KOPT-K1 (cell line): ENCODE measurements around the gene AP1G2.
"Not testable (repeated sequence)": the region's sequence is repeated elsewhere in the genome, so short reads cannot be mapped to it uniquely, and the experiment has no call there.

ENCODE experiments used
- H3K27ac ChIP-seq: fragments of 200-600 bp; sonication (generic); 2 replicates; pipeline ENCODE4 v1.5.1; 2016; ENCODE audit warnings: antibody characterized with exemption, mild to moderate bottlenecking, low read depth, low read length; ENCODE audit not compliant: poor library complexity, severe bottlenecking
- H3K36me3 ChIP-seq: fragments of 200-600 bp; sonication (generic); 2 replicates; pipeline ENCODE4 v1.5.1; 2017; ENCODE audit warnings: antibody characterized with exemption, mild to moderate bottlenecking, low read length, moderate library complexity; ENCODE audit not compliant: insufficient read depth
- H3K9me3 ChIP-seq: fragments of 200-600 bp; sonication (generic); 2 replicates; pipeline ENCODE4 v1.5.1; 2017; ENCODE audit warnings: antibody characterized with exemption, low read length, mild to moderate bottlenecking; ENCODE audit not compliant: insufficient read depth, poor library complexity, severe bottlenecking

Gene AP1G2, protein sequence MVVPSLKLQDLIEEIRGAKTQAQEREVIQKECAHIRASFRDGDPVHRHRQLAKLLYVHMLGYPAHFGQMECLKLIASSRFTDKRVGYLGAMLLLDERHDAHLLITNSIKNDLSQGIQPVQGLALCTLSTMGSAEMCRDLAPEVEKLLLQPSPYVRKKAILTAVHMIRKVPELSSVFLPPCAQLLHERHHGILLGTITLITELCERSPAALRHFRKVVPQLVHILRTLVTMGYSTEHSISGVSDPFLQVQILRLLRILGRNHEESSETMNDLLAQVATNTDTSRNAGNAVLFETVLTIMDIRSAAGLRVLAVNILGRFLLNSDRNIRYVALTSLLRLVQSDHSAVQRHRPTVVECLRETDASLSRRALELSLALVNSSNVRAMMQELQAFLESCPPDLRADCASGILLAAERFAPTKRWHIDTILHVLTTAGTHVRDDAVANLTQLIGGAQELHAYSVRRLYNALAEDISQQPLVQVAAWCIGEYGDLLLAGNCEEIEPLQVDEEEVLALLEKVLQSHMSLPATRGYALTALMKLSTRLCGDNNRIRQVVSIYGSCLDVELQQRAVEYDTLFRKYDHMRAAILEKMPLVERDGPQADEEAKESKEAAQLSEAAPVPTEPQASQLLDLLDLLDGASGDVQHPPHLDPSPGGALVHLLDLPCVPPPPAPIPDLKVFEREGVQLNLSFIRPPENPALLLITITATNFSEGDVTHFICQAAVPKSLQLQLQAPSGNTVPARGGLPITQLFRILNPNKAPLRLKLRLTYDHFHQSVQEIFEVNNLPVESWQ

DNA sequence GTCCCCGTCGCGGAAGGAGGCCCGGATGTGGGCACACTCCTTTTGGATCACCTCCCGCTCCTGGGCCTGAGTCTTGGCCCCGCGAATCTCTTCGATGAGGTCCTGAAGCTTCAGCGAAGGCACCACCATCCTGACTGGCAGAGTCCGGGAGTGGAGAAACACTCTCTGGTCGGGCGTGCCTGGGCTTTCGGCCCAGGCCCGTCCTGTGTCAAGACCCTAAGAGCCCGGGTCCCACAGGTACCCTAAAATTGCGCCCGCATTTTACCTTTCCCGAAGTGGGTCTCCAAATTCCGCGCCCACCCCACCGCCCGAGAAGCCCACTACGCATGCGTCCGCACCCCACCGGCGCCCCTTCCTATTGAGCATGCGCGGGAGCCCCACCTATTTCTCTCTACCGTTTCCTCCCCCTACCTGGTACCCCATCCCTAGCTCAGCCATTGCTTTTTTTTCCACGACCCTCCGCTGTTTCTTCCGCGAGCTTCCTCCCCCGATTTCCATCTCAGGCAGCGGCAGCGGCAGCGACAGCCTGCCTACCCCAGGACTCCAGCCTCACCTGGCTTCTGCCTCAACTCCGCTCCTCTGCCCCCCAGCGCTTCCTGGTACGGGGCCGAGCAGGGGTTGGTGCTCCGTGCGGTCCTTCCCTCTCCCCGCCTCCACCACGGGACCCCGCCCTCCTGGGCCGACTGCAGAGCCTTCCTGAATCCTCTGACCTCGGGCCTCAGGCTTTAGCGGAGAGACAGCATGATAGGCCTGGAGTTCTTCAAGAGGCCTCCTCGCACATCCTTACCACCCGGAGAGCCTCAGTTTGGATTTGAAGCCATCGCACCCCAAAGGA, at the start of gene AP1G2:
Gene AP1G2, minus strand, starts transcription at position 606 of the 835 bp plus-strand sequence. Its CDS starts 477 bp downstream, at position 129.
- Histone ChIP-seq H3K27ac (peak within 1 kb of the TSS; percentile 70), H3K36me3 (peaks cover 41% of the 10 kb centered on the region), H3K9me3 (no peaks in the 10 kb centered on the region)

DNA sequence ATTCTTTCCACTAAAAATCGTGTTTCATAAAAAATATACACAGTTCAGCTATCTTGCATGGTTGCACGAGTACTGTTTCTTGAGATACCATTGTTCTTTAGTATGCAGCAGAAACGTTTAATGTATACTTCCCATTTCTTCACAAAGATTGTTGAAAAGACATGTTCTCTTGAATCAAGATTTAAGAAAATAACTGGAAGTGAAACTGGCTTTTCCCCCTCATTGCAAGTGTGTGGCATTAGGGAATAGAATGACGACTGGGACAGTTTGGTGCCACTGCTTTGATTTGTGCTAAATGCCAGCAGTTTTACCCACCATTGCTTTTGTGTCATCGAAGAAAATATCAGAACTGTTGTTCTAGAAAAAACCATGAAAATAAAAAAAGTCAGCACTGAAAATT, 48.3 kb upstream of the AP1G2 start:
- H3K27ac ChIP-seq = no peak overlapping the region
- no peaks in the 10 kb centered on the region for H3K9me3 ChIP-seq
- no peaks in the 10 kb centered on the region for H3K36me3 ChIP-seq

DNA sequence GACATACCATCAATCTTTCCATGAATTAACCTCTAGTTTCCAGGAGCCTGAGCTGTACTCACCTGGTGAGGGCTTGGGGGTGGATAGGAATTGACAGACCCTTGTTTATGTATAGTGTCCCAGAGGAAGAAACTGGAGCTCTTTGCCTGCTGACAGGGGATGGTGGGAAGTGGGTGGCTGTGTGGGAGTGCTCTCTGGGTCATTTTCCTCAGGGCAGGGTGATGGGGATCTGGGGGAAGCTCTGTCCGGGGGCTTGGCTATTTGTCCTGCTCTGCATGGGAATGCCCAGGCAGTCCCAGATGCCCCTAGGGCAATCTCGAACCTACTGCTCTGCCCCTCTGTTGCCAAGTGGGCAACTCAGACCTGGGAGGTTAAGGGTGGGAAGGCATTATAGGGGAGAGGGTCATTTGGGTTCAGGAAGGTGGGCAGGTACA, 46.8 kb upstream of the AP1G2 start:
- Histone ChIP-seq H3K9me3 (peaks cover 8% of the 10 kb centered on the region), H3K36me3 (no peaks in the 10 kb centered on the region), H3K27ac (no peak overlapping the region)

DNA sequence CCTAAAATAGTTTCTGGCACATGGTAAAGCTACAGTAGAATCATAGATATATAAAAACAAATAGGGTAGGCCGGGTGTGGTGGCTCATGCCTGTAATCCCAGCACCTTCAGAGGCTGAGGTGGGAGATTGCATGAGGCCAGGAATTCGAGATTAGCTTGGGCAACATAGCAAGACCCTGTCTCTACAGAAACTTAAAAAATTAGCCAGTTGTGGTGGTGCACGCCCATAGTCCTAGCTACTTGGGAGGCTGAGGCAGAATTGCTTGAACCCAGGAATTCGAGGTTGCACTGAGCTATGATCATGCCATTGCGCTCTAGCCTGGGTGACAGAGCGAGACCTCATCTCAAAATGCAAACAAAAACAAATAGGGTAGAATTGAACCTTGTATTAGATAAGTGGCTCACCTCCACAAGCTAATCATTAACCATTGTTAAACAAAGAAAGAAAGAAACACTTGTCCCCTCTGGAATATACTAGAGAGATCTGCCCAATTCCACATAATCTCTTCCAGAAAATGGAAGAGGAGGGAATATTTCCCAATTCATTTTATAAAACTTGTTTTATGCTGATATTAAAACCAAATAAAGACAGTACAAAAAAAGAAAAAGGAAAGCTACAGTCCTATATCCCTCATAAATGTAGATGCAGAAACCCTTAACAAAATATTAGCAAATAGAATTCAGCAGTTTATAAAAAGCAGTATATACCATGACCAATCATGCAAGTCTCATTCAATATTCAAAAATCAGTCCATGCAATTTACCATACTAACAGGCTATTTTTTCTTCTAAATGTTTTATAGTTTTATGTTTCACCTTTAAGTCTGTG, 45.9 kb upstream of the AP1G2 start:
- Histone ChIP-seq H3K36me3 (no peaks in the 10 kb centered on the region), H3K9me3 (peaks cover 15% of the 10 kb centered on the region), H3K27ac (no peak overlapping the region)

DNA sequence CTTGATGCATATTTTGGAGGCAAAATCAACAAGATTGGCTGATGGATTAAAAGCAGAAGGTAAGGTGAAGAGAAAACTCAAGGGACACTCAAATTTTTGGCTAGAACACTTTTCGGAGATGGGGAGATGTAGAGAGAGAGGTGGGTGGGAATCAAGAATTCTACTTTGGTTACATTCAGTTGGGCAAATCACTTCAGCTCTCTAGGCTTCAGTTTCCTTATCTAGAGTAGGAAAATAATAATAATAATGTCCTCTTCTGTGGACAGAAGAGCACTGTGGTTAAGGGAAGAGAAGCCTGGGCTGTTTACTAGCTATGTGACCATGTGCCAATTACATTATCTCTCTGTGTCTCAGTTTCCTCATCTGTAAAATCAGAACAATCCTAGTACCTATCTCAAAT, 45.2 kb upstream of the AP1G2 start:
- no peak overlapping the region for H3K27ac ChIP-seq
- no peaks in the 10 kb centered on the region for H3K36me3 ChIP-seq
- peaks cover 15% of the 10 kb centered on the region for H3K9me3 ChIP-seq

DNA sequence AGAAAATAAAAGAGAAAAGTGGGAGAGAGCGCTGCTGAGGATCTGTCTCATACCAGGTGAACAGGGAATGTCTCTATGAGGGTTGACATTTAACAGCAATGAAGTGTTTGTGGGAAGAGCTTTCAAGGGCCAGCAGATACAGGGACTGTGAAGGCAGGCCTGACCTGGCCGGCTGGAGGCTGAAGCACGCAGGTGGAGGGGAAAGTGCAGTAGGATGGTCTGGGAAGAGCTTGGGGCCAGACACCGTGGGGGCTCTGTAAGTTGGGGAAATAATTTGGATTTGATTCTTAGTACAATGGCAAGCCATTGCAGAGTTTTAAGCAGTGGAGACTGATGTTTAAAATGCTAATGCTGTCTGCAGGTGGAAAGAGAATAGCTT, 44.8 kb upstream of the AP1G2 start:
- Histone ChIP-seq H3K36me3 (no peaks in the 10 kb centered on the region), H3K27ac (no peak overlapping the region), H3K9me3 (peaks cover 15% of the 10 kb centered on the region)

DNA sequence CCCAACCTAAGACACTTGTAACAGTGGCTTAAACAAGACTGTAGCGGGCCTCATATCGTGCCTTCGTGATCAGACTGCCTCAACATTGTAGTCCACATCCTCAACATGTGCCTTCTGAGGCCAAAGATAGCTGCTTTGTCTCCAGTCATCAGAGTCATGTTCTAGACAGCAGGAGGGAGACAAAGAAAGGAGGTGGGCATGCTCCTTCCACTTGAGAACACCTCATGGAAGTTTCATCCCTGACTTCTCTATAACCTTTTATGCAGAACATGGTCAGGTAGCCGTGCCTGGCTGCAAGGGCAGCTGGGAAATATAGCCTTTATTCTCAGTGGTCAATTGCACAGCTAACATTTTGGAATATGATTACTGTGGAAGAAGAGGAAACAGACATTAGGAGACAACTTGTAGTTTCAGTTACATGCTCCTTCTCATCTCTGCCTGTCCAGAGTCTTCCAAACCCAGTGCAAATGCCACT, 43.3 kb upstream of the AP1G2 start:
- peak overlapping the region; percentile 65 for H3K27ac ChIP-seq
- no peaks in the 10 kb centered on the region for H3K36me3 ChIP-seq
- peaks cover 15% of the 10 kb centered on the region for H3K9me3 ChIP-seq

DNA sequence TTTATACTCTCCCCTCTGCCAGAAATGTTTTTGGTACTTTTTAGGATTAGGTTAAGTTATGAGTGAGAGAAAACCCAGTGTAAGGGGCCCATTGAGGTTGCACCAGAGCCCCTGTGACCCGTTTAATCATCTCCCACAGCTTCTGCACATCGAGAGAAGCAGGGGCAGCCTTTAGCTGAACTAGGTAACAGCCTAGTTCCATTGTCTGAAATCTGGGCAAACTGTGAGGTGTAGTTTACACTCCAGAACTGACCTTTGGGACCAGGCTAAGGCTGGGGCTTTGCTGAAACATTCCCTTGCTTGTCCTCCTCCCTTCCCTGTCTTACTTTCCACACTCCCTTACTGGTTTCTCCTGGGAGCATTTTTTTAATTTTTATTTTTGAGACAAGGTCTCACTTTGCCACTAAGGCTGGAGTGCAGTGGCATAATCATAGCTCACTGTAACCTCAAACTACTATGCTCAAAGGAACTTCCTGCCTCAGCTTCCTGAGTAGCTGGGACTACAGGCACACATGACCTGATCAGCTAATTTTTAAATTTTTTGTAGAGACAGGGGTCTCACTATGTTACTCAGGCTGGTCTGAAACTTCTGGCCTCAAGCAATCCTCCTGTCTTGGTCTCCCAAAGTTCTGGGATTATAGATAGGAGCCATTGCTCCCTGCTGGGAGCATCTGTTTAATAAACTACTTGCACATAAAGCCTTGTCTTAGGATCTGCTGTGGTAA, 42.7 kb upstream of the AP1G2 start:
- no peaks in the 10 kb centered on the region for H3K36me3 ChIP-seq
- peak overlapping the region; percentile 65 for H3K27ac ChIP-seq
- H3K9me3 ChIP-seq = peaks cover 15% of the 10 kb centered on the region

DNA sequence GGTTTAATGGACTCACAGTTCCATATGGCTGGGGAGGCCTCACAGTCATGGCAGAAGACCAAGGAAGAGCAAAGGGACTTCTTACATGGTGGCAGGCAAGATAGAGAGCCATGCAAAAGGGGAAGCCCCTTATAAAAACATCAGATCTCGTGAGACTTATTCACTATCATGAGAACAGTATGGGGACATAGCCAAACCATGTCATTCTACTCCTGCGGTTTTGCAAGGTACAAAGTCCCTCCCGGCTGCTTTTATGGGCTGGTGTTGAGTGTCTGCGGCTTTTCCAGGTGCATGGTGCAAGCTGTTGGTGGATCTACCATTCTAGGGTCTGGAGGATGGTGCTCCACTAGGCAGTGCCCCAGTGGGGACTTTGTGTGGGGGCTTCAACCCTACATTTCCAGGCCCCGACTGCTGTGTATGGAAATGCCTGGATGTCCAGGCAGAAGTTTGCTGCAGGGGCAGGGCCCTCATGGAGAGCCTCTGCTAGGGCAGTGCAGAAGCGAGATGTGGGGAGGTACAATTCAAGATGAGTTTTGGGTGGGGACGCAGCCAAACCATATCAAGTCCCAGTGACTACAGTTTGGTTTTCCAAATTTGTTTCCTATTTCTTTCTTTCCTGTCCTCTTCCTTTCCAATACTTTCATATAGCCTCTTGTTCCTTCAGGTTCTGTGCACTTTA, 42.0 kb upstream of the AP1G2 start:
- H3K36me3 ChIP-seq = not testable (repeated sequence)
- Histone ChIP-seq H3K27ac (peak overlapping the region; percentile 65), H3K9me3 (peaks cover 15% of the 10 kb centered on the region)

DNA sequence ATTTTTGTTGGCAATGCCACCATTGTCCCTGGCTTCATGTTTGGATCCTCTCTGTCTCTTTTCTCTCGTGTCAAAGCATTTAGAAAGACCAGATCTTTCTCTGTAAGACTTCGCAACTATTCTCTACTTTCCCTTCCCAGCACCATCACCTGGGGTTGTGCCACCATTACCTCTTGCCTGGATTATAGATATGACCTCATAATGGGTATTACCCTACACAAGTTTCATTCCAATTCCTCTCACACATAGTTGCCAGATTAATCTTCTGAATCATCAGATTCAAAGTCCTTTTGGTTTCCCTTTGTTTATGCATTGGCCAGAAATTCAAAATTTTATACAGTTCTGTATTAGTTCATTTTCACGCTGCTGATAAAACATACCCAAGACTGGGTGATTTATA, 41.4 kb upstream of the AP1G2 start:
- Histone ChIP-seq H3K36me3 (no peaks in the 10 kb centered on the region), H3K27ac (no peak overlapping the region), H3K9me3 (peaks cover 15% of the 10 kb centered on the region)

DNA sequence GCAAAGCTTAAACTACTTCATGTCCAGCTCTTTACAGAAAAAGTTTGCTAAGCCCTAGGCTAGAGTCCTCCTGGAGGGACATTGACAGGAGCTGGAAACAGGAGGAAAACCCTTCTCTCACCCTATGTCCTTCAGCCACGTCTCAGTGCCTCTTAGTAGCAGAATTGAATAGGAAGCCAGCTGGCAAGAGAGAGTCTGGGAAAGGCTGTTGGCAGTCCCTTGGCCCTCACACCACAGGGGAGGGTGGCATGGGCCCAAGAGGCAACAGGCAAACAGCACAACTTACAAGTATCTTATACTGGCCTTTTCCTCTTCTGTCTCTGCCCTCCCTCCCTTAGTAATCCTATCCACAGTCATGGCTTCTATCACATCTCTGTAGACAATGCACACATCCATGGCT, 40.9 kb upstream of the AP1G2 start:
- Histone ChIP-seq H3K27ac (no peak overlapping the region), H3K9me3 (peaks cover 15% of the 10 kb centered on the region), H3K36me3 (no peaks in the 10 kb centered on the region)

DNA sequence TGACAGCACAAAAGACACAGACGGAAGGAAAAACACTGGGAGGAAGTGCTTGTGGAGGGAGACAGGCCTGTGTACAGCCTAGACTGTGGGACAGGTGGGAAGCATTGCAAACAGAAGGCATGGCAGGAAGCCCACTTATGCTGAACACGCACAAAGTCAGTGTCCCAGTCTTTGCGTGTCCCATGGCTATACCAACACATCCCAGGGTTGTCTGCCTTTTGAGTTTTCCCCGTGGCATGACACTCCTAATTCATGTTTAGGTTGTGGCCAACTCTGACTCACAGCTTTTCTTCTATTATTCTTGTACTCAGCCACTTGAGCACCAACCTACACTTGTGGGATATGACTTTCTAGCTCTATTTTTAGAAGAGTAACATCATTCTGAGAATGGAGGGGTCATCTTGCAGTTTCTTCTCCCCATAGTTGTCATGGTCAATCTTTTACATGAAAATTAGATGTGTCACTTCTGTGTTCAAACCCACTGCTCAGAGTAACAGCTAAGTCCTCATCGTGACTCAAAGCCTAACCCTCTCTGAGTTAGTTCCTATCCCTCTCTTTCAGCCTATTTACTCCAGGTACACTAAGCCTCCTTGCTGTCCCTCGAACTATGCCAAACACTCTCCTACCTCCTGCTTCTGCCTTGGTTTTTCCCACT, 38.5 kb upstream of the AP1G2 start:
- H3K9me3 ChIP-seq = peaks cover 15% of the 10 kb centered on the region
- no peaks in the 10 kb centered on the region for H3K36me3 ChIP-seq
- no peak overlapping the region for H3K27ac ChIP-seq

DNA sequence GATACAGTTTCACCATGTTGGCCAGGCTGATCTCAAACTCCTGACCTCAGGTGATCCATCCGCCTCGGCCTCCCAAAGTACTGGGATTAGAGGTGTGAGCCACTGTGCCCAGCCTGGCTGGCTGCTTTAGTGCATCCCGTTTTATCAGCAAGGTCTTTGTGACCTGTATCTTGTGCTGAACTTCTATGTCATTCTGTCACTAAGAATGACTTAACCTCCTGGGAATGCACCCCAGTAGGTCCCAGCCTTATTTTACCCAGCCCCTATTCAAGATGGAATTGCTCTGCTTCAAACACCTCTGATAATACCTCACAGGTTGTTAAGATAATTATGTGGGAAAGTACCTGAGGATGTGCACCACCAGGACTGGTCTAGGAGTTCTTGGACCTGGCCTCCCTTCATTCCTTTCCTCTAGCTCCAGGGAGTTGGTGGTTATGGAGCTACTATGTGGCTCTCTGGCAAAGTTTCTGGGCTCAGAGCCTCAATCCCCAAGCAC, 37.1 kb upstream of the AP1G2 start:
- H3K9me3 ChIP-seq = peaks cover 9% of the 10 kb centered on the region
- no peaks in the 10 kb centered on the region for H3K36me3 ChIP-seq
- H3K27ac ChIP-seq = no peak overlapping the region
